OCI-LY7 (cell line): ENCODE results near the gene HGS.

Experiments used
- CTCF ChIP-seq: fragments of 200-600 bp; sonication (generic); conservative IDR thresholded peaks from 2 replicates; pipeline ENCODE4 v1.5.1; 2014; ENCODE audit warnings: mild to moderate bottlenecking, antibody characterized with exemption, low read length, moderate library complexity, mixed read lengths
- EZH2phosphoT487 ChIP-seq: fragments of 200-600 bp; sonication (generic); IDR thresholded peaks from 2 replicates; pipeline ENCODE4 v1.6.1; 2018; ENCODE audit warnings: low read depth, borderline replicate concordance, mild to moderate bottlenecking, mixed run types, antibody characterized with exemption, low read length, moderate library complexity, mixed read lengths

- TF ChIP-seq CTCF, result no peak
- TF ChIP-seq EZH2phosphoT487, result no peak
Observed at GRCh38 chr17:81672954-81673353, 10.9 kb upstream of the HGS start.
